OCI-LY7 (cell line): ENCODE data around the gene THSD7A.

Experiments
- CTCF ChIP-seq: fragments of 200-600 bp; sonication (generic); conservative IDR thresholded peaks from 2 replicates; pipeline ENCODE4 v1.5.1; 2014; ENCODE audit warnings: mild to moderate bottlenecking, antibody characterized with exemption, low read length, moderate library complexity, mixed read lengths
- EZH2phosphoT487 ChIP-seq: fragments of 200-600 bp; sonication (generic); IDR thresholded peaks from 2 replicates; pipeline ENCODE4 v1.6.1; 2018; ENCODE audit warnings: low read depth, borderline replicate concordance, mild to moderate bottlenecking, mixed run types, antibody characterized with exemption, low read length, moderate library complexity, mixed read lengths

GRCh38 chr7:11743548-11743947 is 88.5 kb downstream of the THSD7A start:
- TF ChIP-seq CTCF (no peak), EZH2phosphoT487 (no peak)
